IMR-90 (cell line): Measurements from ENCODE around the gene LCK. TPM values are rescaled to one million over a fixed set of nuclear protein-coding genes. Genes with fewer than 3 reads are reported as not detected.
A peak's percentile ranks its signal among the peaks of the same experiment; 100 is the strongest.

Experiments
- ATAC-seq: fragments of 200-7000 bp; cut with Tn5 transposase; 2 replicates; pipeline ENCODE4 v1.9.1; 2020; ENCODE audit warnings: low read depth, mild to moderate bottlenecking, moderate library complexity
- BruUV-seq: library from RNA; stranded (reverse); fragments of 400-500 nt; replicated peaks from 2 replicates; lab custom pipeline; 2021; lab: Mats Ljungman, UMichigan
- CTCF ChIA-PET: fragments of 300-600 bp; formaldehyde crosslinking; extraction: SDS; loops from one replicate; lab custom pipeline; 2021; ENCODE audit warnings: antibody characterized with exemption; lab: Yijun Ruan, JAX
- POLR2A ChIA-PET: fragments of 300-600 bp; sonication (Branson Sonifier 250); formaldehyde crosslinking; loops from one replicate; lab custom pipeline; 2022; ENCODE audit warnings: antibody characterized with exemption; ENCODE audit not compliant: unreplicated experiment; lab: Charles Lee
- DNase-seq: peaks from one replicate; pipeline ENCODE4 v3.0.0; 2013
- H2AFZ ChIP-seq: replicated peaks from 2 replicates; pipeline ENCODE3; 2013; ENCODE audit warnings: low read length, mild to moderate bottlenecking; ENCODE audit not compliant: poor library complexity
- H2AK5ac ChIP-seq: 2 replicates; pipeline ENCODE4 v1.6.1; 2013; ENCODE audit warnings: low read depth, low read length, inconsistent platforms
- H2AK9ac ChIP-seq: replicated peaks from 2 replicates; pipeline ENCODE3; 2013; ENCODE audit warnings: mild to moderate bottlenecking, low read depth, low read length, moderate library complexity; ENCODE audit not compliant: poor library complexity
- H2BK120ac ChIP-seq: 2 replicates; pipeline ENCODE4 v1.6.1; 2013; ENCODE audit warnings: low read depth, low read length, inconsistent platforms
- H2BK15ac ChIP-seq: 3 replicates; pipeline ENCODE4 v1.6.1; 2013; ENCODE audit warnings: low read depth, low read length, inconsistent platforms
- H2BK20ac ChIP-seq: 2 replicates; pipeline ENCODE4 v1.6.1; 2013; ENCODE audit warnings: low read depth, mild to moderate bottlenecking, inconsistent platforms, low read length, moderate library complexity
- H2BK5ac ChIP-seq: 2 replicates; pipeline ENCODE4 v1.6.1; 2013; ENCODE audit warnings: mild to moderate bottlenecking, low read depth, low read length, inconsistent platforms; ENCODE audit not compliant: poor library complexity, severe bottlenecking
- H3K14ac ChIP-seq: replicated peaks from 2 replicates; pipeline ENCODE4 v1.6.1; 2013; ENCODE audit warnings: low read depth, low read length, inconsistent platforms
- H3K18ac ChIP-seq: 2 replicates; pipeline ENCODE4 v1.6.1; 2013; ENCODE audit warnings: low read depth, low read length, control low read depth
- H3K23ac ChIP-seq: 2 replicates; pipeline ENCODE4 v1.6.1; 2013; ENCODE audit warnings: low read depth, low read length, inconsistent platforms
- H3K27ac ChIP-seq: 2 replicates; pipeline ENCODE4 v1.5.1; 2013; ENCODE audit warnings: mild to moderate bottlenecking, control low read depth, low read length; ENCODE audit not compliant: insufficient read depth
- H3K27me3 ChIP-seq: 2 replicates; pipeline ENCODE4 v1.6.1; 2013; ENCODE audit warnings: low read length; ENCODE audit not compliant: control insufficient read depth, insufficient read depth
- H3K36me3 ChIP-seq: 2 replicates; pipeline ENCODE4 v1.6.1; 2013; ENCODE audit warnings: low read length, mixed read lengths; ENCODE audit not compliant: control insufficient read depth, insufficient read depth
- H3K4ac ChIP-seq: 2 replicates; pipeline ENCODE4 v1.6.1; 2013; ENCODE audit warnings: low read depth, low read length, inconsistent platforms
- H3K4me1 ChIP-seq: 2 replicates; pipeline ENCODE4 v1.6.1; 2013; ENCODE audit warnings: low read length, mixed read lengths; ENCODE audit not compliant: control insufficient read depth, insufficient read depth
- H3K4me2 ChIP-seq: 2 replicates; pipeline ENCODE4 v1.6.1; 2013; ENCODE audit warnings: low read depth, mild to moderate bottlenecking, control low read depth, low read length, moderate library complexity
- H3K4me3 ChIP-seq: 2 replicates; pipeline ENCODE4 v1.5.1; 2013; ENCODE audit warnings: low read depth, mild to moderate bottlenecking, control low read depth, low read length, moderate library complexity; ENCODE audit not compliant: insufficient read depth
- H3K56ac ChIP-seq: 2 replicates; pipeline ENCODE4 v1.6.1; 2013; ENCODE audit warnings: low read length, inconsistent platforms; ENCODE audit not compliant: insufficient read depth; ENCODE audit errors: extremely low read depth
- H3K79me1 ChIP-seq, 2 experiments: 2 replicates each; pipeline ENCODE4 v1.6.1; 2013; ENCODE audit warnings: low read length in 2 of 2, inconsistent platforms in 1 of 2, low read depth in 1 of 2
- H3K9ac ChIP-seq: 2 replicates; pipeline ENCODE4 v1.6.1; 2013; ENCODE audit warnings: low read depth, low read length, control low read depth
- H3K9me1 ChIP-seq: 2 replicates; pipeline ENCODE4 v1.6.1; 2013; ENCODE audit warnings: low read length, inconsistent platforms; ENCODE audit not compliant: insufficient read depth
- H3K9me3 ChIP-seq: 2 replicates; pipeline ENCODE4 v1.6.1; 2013; ENCODE audit warnings: low read length; ENCODE audit not compliant: control insufficient read depth, insufficient read depth
- H4K20me1 ChIP-seq: 2 replicates; pipeline ENCODE4 v1.6.1; 2013; ENCODE audit warnings: low read length, inconsistent platforms; ENCODE audit not compliant: insufficient read depth
- H4K5ac ChIP-seq: 2 replicates; pipeline ENCODE4 v1.6.1; 2013; ENCODE audit warnings: mild to moderate bottlenecking, low read depth, low read length, control low read depth
- H4K8ac ChIP-seq, 2 experiments: 2 replicates each; pipeline ENCODE4 v1.6.1; 2013; ENCODE audit warnings: low read depth in 2 of 2, low read length in 2 of 2, control low read depth in 1 of 2, inconsistent platforms in 1 of 2
- H4K91ac ChIP-seq: 2 replicates; pipeline ENCODE4 v1.6.1; 2013; ENCODE audit warnings: low read depth, low read length, inconsistent platforms; ENCODE audit not compliant: insufficient read depth
- BHLHE40 ChIP-seq: fragments of 150-350 bp; IDR thresholded peaks from 2 replicates; pipeline ENCODE4 v1.6.1; 2016; ENCODE audit warnings: mild to moderate bottlenecking, low read depth, low read length
- CEBPB ChIP-seq: IDR thresholded peaks from 2 replicates; pipeline ENCODE4 v1.6.1; 2012; ENCODE audit warnings: low read depth, low read length, improper control_type of control experiment
- CHD1 ChIP-seq: IDR thresholded peaks from 2 replicates; pipeline ENCODE4 v1.6.1; 2012; ENCODE audit warnings: low read depth, low read length, improper control_type of control experiment
- FOS ChIP-seq: fragments of 150-350 bp; IDR thresholded peaks from 2 replicates; pipeline ENCODE4 v1.6.1; 2016; ENCODE audit warnings: low read depth, low read length
- MAFK ChIP-seq: IDR thresholded peaks from 2 replicates; pipeline ENCODE4 v1.6.1; 2012; ENCODE audit warnings: low read depth, low read length, improper control_type of control experiment
- MXI1 ChIP-seq: IDR thresholded peaks from 2 replicates; pipeline ENCODE4 v1.6.1; 2012; ENCODE audit warnings: low read depth, mild to moderate bottlenecking, low read length, moderate library complexity, borderline replicate concordance
- NFE2L2 ChIP-seq: fragments of 150-350 bp; IDR thresholded peaks from 2 replicates; pipeline ENCODE4 v1.6.1; 2016; ENCODE audit warnings: low read depth, mild to moderate bottlenecking, low read length
- POLR2A ChIP-seq: IDR thresholded peaks from 2 replicates; pipeline ENCODE4 v1.6.1; 2012; ENCODE audit warnings: mild to moderate bottlenecking, low read depth, low read length
- RAD21 ChIP-seq: IDR thresholded peaks from 2 replicates; pipeline ENCODE4 v1.6.1; 2012; ENCODE audit warnings: low read length, improper control_type of control experiment
- RCOR1 ChIP-seq: IDR thresholded peaks from 2 replicates; pipeline ENCODE4 v1.6.1; 2012; ENCODE audit warnings: mild to moderate bottlenecking, low read length, improper control_type of control experiment; ENCODE audit not compliant: insufficient replicate concordance
- RFX5 ChIP-seq: IDR thresholded peaks from 2 replicates; pipeline ENCODE4 v1.8.0; 2012; ENCODE audit warnings: low read depth, mild to moderate bottlenecking, low read length, moderate library complexity
- SMC3 ChIP-seq: fragments of 150-350 bp; IDR thresholded peaks from 2 replicates; pipeline ENCODE4 v1.6.1; 2016; ENCODE audit warnings: low read depth, mild to moderate bottlenecking, antibody characterized with exemption, low read length, moderate library complexity
- WGBS, 2 experiments: methylation state at CpG; one replicate each; pipeline versions ENCODE4 v1.1.5 to v1.1.7; 2013; ENCODE audit warnings: missing lambda C conversion rate in 2 of 2; ENCODE audit not compliant: insufficient read length in 1 of 2; ENCODE audit errors: extremely low coverage in 2 of 2; 5-methylcytosine and 5-hydroxymethylcytosine counted together
- dilution Hi-C: fragments of 300-500 bp; cut with HindIII; formaldehyde crosslinking; loops from one replicate; pipeline ENCODE4 v1.14.3; 2018; ENCODE audit warnings: low sequenced_read_pairs; ENCODE audit not compliant: unreplicated experiment
- in situ Hi-C: fragments of 300-500 bp; cut with MboI; formaldehyde crosslinking; loops from 3 replicates; pipeline ENCODE4 v1.14.3; 2019; ENCODE audit warnings: low sequenced_read_pairs, inconsistent platforms, mixed read lengths
- intact Hi-C: fragments of 100-400 bp; cut with micrococcal nuclease; formaldehyde crosslinking; loops from 2 replicates; pipeline ENCODE4 v1.10.0; 2022
- polyA plus RNA-seq, 3 experiments: library from polyadenylated mRNA; depleted of rRNA; stranded (reverse); fragments of >200 nt; gene quantifications; 2 replicates each; pipeline ENCODE4 v1.2.3, GENCODE V29; 2012; ENCODE audit warnings: low replicate concordance in 1 of 3
- total RNA-seq: library from RNA; depleted of rRNA; stranded (reverse); fragments of >200 nt; gene quantifications from 2 replicates; pipeline ENCODE4 v1.2.3, GENCODE V29; 2012
- TF ChIP-seq, protein P1 (sequence below): conservative IDR thresholded peaks from 2 replicates; pipeline ENCODE4 v1.5.1; 2012; ENCODE audit warnings: mild to moderate bottlenecking, low read depth, low read length, improper control_type of control experiment
- TF ChIP-seq, protein P2 (sequence below): fragments of 150-350 bp; IDR thresholded peaks from 2 replicates; pipeline ENCODE4 v1.6.1; 2016; ENCODE audit warnings: low read depth, mild to moderate bottlenecking, low read length, moderate library complexity, borderline replicate concordance
- TF ChIP-seq, protein P3 (sequence below): fragments of 150-350 bp; IDR thresholded peaks from 2 replicates; pipeline ENCODE4 v1.6.1; 2017; ENCODE audit warnings: mild to moderate bottlenecking, antibody characterized with exemption, low read length, low read depth

The LCK gene
- total and polyA plus RNA-seq, 2 of the 4 experiments (the other 2 are of a cell fraction), result not detected

DNA sequence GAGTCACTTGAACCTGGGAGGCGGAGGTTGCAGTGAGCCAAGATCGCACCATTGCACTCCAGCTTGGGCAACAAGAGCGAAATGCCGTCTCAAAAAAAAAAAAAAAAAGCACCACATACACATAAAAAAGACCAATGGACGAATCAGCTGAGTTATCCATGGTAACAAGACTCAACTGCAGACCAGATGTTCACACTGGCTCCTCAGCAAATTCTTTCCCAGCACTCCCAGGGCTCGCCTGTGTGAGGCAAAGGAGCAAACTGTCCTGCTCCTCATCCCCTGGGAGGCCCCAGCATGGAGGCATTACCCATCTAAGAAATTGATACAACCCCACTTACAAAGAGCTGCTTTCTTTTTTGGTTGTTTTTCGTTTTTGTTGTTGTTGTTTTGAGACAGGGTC is 32.0 kb upstream of the LCK start:
- Histone ChIP-seq H3K27me3 (no peaks in the 10 kb centered on the region), H3K9ac (no peak overlapping the region), H4K20me1 (no peaks in the 10 kb centered on the region), H2AFZ (no peak overlapping the region), H3K79me1 (peaks cover 25 to 65% of the 10 kb centered on the region in 2 experiments), H4K91ac (no peak overlapping the region), H3K4me2 (no peak overlapping the region), H3K27ac (no peak overlapping the region), H3K4me1 (peaks cover 12% of the 10 kb centered on the region), H3K36me3 (peaks cover 38% of the 10 kb centered on the region), H3K9me1 (peaks cover 13% of the 10 kb centered on the region), H2BK5ac (no peak overlapping the region), H2BK20ac (no peak overlapping the region), H2BK15ac (no peak overlapping the region), H3K9me3 (no peaks in the 10 kb centered on the region), H2AK5ac (no peak overlapping the region), H3K18ac (no peak overlapping the region), H4K8ac (no peak overlapping the region), H2AK9ac (no peak overlapping the region), H3K23ac (no peak overlapping the region), H3K14ac (no peak overlapping the region), H3K4me3 (no peak overlapping the region), H3K56ac (no peak overlapping the region), H2BK120ac (no peak overlapping the region), H4K5ac (no peak overlapping the region), H3K4ac (no peak overlapping the region)
- CTCF ChIA-PET, result interaction anchor here (0.6 to 0.7 kb wide), 2 partner anchors 29 to 41 kb away, joined by 4 to 5 read pairs; no protein-coding TSS in a partner anchor
- in situ Hi-C loops (loop anchor here (10.0 kb wide), 1 partner anchor 106 kb away; no protein-coding TSS in a partner anchor), intact Hi-C loops (no loop called here), dilution Hi-C loops (no loop called here)
- ATAC-seq, result no peak
- POLR2A ChIA-PET, result interaction anchor here (0.6 kb wide), 1 partner anchor 105 kb away, joined by 7 read pairs; no protein-coding TSS in a partner anchor
- TF ChIP-seq POLR2A, result no peak
- TF ChIP-seq MXI1, result no peak
- no peak for TF ChIP-seq NFE2L2
- TF ChIP-seq FOS, result no peak
- no peak for TF ChIP-seq RFX5
- no peak for TF ChIP-seq SMC3
- TF ChIP-seq MAFK, result no peak
- TF ChIP-seq RCOR1, result no peak
- TF ChIP-seq RAD21, result no peak
- TF ChIP-seq, protein P1, sequence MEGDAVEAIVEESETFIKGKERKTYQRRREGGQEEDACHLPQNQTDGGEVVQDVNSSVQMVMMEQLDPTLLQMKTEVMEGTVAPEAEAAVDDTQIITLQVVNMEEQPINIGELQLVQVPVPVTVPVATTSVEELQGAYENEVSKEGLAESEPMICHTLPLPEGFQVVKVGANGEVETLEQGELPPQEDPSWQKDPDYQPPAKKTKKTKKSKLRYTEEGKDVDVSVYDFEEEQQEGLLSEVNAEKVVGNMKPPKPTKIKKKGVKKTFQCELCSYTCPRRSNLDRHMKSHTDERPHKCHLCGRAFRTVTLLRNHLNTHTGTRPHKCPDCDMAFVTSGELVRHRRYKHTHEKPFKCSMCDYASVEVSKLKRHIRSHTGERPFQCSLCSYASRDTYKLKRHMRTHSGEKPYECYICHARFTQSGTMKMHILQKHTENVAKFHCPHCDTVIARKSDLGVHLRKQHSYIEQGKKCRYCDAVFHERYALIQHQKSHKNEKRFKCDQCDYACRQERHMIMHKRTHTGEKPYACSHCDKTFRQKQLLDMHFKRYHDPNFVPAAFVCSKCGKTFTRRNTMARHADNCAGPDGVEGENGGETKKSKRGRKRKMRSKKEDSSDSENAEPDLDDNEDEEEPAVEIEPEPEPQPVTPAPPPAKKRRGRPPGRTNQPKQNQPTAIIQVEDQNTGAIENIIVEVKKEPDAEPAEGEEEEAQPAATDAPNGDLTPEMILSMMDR, result no peak
- TF ChIP-seq BHLHE40, result no peak
- no peak for TF ChIP-seq CEBPB
- no peak for TF ChIP-seq CHD1
- TF ChIP-seq, protein P2, sequence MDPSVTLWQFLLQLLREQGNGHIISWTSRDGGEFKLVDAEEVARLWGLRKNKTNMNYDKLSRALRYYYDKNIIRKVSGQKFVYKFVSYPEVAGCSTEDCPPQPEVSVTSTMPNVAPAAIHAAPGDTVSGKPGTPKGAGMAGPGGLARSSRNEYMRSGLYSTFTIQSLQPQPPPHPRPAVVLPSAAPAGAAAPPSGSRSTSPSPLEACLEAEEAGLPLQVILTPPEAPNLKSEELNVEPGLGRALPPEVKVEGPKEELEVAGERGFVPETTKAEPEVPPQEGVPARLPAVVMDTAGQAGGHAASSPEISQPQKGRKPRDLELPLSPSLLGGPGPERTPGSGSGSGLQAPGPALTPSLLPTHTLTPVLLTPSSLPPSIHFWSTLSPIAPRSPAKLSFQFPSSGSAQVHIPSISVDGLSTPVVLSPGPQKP, result no peak
- TF ChIP-seq, protein P3, sequence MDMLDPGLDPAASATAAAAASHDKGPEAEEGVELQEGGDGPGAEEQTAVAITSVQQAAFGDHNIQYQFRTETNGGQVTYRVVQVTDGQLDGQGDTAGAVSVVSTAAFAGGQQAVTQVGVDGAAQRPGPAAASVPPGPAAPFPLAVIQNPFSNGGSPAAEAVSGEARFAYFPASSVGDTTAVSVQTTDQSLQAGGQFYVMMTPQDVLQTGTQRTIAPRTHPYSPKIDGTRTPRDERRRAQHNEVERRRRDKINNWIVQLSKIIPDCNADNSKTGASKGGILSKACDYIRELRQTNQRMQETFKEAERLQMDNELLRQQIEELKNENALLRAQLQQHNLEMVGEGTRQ, result no peak
- BruUV-seq, result no TSS peak
- no CpG with 5 or more reads among the region's 7 CpGs for WGBS, 2 experiments
- peak; percentile 48 for DNase-seq
